ENCODE results near the gene MYO7B. TPM values are rescaled to one million over a fixed set of nuclear protein-coding genes. Genes with fewer than 3 reads are reported as not detected.

Gene MYO7B
- total RNA-seq, 1 experiment from 2014 or later, result 0.05 TPM

DNA sequence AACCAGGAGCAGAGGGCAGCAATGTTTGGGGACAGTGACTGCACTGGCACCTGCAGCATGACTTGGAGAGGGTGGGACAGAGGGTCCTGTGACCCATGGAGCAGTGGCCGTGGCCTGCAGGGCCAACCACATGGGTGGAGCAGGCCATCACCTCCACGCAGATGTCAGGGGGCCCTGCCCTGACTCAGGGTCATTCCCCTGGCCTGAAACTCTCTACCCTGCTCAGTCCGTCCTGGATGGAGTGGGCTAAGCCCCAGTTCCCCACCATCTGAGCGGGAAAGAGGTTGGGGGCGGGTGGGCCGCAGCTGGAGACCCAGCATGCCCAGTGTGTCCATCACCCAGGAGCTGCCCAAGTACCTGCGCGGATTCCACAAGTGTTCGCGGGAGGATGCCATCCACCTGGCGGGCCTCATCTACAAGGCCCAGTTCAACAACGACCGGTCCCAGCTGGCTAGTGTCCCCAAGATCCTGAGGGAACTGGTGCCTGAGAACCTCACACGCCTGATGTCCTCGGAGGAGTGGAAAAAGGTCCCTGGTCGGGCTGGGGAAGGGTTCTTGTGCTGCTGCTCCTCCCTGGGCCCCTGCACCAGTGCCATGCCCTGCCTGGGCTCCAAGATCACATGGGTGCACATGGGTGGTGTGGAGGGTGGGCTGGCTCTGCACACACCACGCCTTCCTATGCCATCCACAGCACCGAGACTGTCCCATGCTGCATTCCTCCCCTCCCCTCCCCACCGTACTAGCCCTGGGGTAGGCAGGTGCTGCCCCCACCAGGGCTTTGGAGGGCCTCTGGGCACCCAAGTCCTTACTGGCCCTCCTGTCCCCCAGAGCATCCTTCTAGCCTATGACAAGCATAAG is 100.1 kb downstream of the MYO7B start:
- H3K9me3 Mint-ChIP-seq (ENCODE audit: low read depth, unreplicated experiment), result no peaks in the 10 kb centered on the region
- no peaks in the 10 kb centered on the region for H3K4me1 Mint-ChIP-seq (ENCODE audit: low read depth, unreplicated experiment)
- no peak for DNase-seq
- no TSS peak for BruUV-seq (replicated peaks)
- no peak for TF ChIP-seq CTCF (IDR thresholded peaks at IDR 0.05; ENCODE audit: unreplicated experiment)
- H3K4me3 Mint-ChIP-seq (ENCODE audit: low read depth, unreplicated experiment), result no peak overlapping the region
- no peaks in the 10 kb centered on the region for H3K36me3 Mint-ChIP-seq (ENCODE audit: insufficient read depth, unreplicated experiment)
- intact Hi-C loops (cut with micrococcal nuclease; ENCODE audit: unreplicated experiment), result no loop called here
- H3K27me3 Mint-ChIP-seq (ENCODE audit: unreplicated experiment), result no peaks in the 10 kb centered on the region
- CTCF ChIA-PET, result no interaction called here
- H3K27ac Mint-ChIP-seq (ENCODE audit: unreplicated experiment), result no peak overlapping the region

DNA sequence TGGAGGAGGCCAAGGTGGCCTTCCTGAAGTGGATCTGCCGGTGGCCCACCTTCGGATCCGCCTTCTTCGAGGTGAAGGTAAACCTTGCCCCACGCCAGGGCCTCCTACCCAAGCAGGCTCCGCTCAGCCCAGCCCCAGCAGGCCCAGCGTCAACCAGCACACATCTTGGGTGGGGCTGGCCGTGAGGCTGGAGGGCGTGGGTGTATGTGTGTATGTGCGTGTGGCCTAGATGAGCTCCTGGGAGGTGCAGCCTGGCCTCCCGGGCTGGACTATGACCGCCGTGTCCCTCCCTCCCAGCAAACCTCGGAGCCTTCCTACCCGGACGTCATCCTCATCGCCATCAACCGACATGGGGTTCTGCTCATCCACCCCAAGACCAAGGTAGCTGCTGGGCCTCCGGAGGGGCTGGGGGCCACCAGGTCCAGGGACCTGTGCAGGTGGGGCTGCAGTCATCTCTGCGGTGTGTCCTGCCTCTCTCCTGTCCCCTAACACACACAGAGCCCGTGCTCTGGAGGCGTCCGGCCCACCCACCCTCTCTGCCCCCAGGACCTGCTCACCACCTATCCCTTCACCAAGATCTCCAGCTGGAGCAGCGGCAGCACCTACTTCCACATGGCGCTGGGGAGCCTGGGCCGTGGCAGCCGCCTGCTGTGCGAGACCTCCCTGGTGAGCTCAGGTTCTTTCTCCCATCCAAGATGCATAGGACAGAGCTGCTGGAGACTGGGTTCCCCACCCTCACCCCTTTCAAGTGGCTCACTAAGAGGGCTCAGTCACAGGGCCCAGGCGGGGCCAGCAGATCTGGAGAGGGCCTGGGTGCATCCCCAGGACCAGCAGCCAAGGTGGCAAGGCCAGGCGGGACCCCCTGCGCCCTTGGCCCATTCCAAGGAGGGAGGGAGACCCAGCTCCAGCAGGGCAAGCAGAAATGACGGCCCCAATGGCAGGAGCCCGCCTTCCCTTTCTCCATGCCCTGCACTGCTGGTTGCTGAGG is 101.1 kb downstream of the MYO7B start:
- H3K9me3 Mint-ChIP-seq (ENCODE audit: low read depth, unreplicated experiment), result no peaks in the 10 kb centered on the region
- DNase-seq, result no peak
- no peak for TF ChIP-seq CTCF (IDR thresholded peaks at IDR 0.05; ENCODE audit: unreplicated experiment)
- no peaks in the 10 kb centered on the region for H3K27me3 Mint-ChIP-seq (ENCODE audit: unreplicated experiment)
- no peak overlapping the region for H3K4me3 Mint-ChIP-seq (ENCODE audit: low read depth, unreplicated experiment)
- no peaks in the 10 kb centered on the region for H3K4me1 Mint-ChIP-seq (ENCODE audit: low read depth, unreplicated experiment)
- no TSS peak for BruUV-seq (replicated peaks)
- intact Hi-C loops (cut with micrococcal nuclease; ENCODE audit: unreplicated experiment), result no loop called here
- CTCF ChIA-PET, result no interaction called here
- no peak overlapping the region for H3K27ac Mint-ChIP-seq (ENCODE audit: unreplicated experiment)
- no peaks in the 10 kb centered on the region for H3K36me3 Mint-ChIP-seq (ENCODE audit: insufficient read depth, unreplicated experiment)

- Mint-ChIP-seq H3K36me3 (ENCODE audit: insufficient read depth, unreplicated experiment) (no peaks in the 10 kb centered on the region), H3K9me3 (ENCODE audit: low read depth, unreplicated experiment) (no peaks in the 10 kb centered on the region), H3K4me3 (ENCODE audit: low read depth, unreplicated experiment) (no peak overlapping the region), H3K27me3 (ENCODE audit: unreplicated experiment) (no peaks in the 10 kb centered on the region), H3K27ac (ENCODE audit: unreplicated experiment) (no peak overlapping the region), H3K4me1 (ENCODE audit: low read depth, unreplicated experiment) (no peaks in the 10 kb centered on the region)
- CTCF ChIA-PET, result interaction anchor here (0.7 kb wide), 2 partner anchors 226 to 375 kb away, joined by 4 to 7 read pairs; no protein-coding TSS in a partner anchor
- no peak for DNase-seq
- BruUV-seq (replicated peaks), result no TSS peak
- intact Hi-C loops (cut with micrococcal nuclease; ENCODE audit: unreplicated experiment), result no loop called here
- TF ChIP-seq CTCF (IDR thresholded peaks at IDR 0.05; ENCODE audit: unreplicated experiment), result no peak
Measured at GRCh38 chr2:127637236-127637630, 101.8 kb downstream of the MYO7B start.

- no peak for TF ChIP-seq CTCF (IDR thresholded peaks at IDR 0.05; ENCODE audit: unreplicated experiment)
- DNase-seq, result peak; percentile 41
- Mint-ChIP-seq H3K27ac (ENCODE audit: unreplicated experiment) (no peak overlapping the region), H3K9me3 (ENCODE audit: low read depth, unreplicated experiment) (no peaks in the 10 kb centered on the region), H3K4me1 (ENCODE audit: low read depth, unreplicated experiment) (no peaks in the 10 kb centered on the region), H3K27me3 (ENCODE audit: unreplicated experiment) (no peaks in the 10 kb centered on the region), H3K36me3 (ENCODE audit: insufficient read depth, unreplicated experiment) (no peaks in the 10 kb centered on the region), H3K4me3 (ENCODE audit: low read depth, unreplicated experiment) (no peak overlapping the region)
- intact Hi-C loops (cut with micrococcal nuclease; ENCODE audit: unreplicated experiment), result no loop called here
- BruUV-seq (replicated peaks), result no TSS peak
- CTCF ChIA-PET, result interaction anchor here (0.7 kb wide), 2 partner anchors 227 to 375 kb away, joined by 4 to 7 read pairs; no protein-coding TSS in a partner anchor
Measured at GRCh38 chr2:127637725-127638252, 102.3 kb downstream of the MYO7B start.

All from Calu3 (cell line).